KBM-7 (cell line): ENCODE measurements around the gene PRX.
"Not testable (repeated sequence)": the region's sequence is repeated elsewhere in the genome, so short reads cannot be mapped to it uniquely, and the experiment has no call there.

Source experiments
- DNase-seq: peaks from one replicate; pipeline ENCODE4 v3.0.0-alpha.2; 2015
- in situ Hi-C: fragments of 300-500 bp; cut with MboI; formaldehyde crosslinking; loops from 2 replicates; pipeline ENCODE4 v1.14.3; 2020; ENCODE audit warnings: low sequenced_read_pairs, low pct_unique_long_range_greater_than_20kb, mixed read lengths

PRX gene, protein sequence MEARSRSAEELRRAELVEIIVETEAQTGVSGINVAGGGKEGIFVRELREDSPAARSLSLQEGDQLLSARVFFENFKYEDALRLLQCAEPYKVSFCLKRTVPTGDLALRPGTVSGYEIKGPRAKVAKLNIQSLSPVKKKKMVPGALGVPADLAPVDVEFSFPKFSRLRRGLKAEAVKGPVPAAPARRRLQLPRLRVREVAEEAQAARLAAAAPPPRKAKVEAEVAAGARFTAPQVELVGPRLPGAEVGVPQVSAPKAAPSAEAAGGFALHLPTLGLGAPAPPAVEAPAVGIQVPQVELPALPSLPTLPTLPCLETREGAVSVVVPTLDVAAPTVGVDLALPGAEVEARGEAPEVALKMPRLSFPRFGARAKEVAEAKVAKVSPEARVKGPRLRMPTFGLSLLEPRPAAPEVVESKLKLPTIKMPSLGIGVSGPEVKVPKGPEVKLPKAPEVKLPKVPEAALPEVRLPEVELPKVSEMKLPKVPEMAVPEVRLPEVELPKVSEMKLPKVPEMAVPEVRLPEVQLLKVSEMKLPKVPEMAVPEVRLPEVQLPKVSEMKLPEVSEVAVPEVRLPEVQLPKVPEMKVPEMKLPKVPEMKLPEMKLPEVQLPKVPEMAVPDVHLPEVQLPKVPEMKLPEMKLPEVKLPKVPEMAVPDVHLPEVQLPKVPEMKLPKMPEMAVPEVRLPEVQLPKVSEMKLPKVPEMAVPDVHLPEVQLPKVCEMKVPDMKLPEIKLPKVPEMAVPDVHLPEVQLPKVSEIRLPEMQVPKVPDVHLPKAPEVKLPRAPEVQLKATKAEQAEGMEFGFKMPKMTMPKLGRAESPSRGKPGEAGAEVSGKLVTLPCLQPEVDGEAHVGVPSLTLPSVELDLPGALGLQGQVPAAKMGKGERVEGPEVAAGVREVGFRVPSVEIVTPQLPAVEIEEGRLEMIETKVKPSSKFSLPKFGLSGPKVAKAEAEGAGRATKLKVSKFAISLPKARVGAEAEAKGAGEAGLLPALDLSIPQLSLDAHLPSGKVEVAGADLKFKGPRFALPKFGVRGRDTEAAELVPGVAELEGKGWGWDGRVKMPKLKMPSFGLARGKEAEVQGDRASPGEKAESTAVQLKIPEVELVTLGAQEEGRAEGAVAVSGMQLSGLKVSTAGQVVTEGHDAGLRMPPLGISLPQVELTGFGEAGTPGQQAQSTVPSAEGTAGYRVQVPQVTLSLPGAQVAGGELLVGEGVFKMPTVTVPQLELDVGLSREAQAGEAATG (N-terminal part only)

DNA sequence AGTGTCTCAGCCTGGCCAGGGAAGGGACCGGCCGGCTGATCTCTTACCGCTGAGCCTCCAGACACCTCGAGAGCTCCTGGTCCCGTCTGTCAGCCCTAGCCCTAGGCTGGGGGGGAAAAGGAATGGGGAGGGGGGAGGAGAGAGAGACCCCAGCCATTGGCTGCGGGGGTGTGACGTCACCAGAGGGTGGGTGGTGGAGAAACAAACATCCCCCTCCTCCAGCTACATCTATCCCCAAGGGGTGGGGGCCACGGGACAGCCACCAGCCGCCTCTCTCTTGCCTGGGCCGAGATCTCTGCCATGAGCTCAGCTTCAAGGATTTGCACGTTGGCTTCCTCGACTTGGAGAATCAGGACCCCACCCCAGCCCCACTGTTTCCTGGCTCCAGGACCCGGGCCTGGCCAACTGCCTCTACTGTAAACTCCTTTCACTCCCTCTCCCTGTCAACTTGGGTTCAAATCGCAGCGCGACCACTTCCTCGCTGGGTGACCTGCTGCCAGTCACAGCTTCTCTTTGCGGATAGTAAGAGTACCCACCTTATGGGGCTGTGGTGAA is at the start of gene PRX:
Gene PRX, minus strand, starts transcription at position 88 of the 555 bp plus-strand sequence. CDS start 5,446 bp downstream, outside the sequence.
- DNase-seq = no peak

DNA sequence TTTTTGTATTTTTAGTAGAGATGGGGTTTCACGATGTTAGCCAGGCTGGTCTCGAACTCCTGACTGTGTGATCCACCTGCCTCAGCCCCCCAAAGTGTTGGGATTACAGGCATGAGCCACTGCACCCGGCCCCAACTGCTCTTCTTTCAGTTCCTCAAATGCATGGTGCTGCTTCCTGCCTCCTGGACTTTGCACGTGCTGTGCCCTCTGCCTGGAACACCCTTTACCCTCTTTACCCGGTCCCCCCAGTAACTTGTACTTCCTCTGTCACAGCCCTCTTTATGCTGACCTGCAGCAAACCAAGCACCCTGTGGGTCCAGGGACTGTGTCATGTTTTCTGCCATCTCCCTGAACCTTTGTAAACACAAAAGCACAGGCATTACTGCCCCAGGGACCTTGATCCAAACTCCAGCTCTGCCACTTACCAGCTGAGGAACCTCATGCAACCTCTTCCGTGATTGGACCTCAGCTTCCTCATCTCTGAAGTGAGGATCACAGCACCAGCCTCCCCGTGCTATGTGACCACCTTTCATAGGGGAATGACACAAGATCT is 48.6 kb upstream of the PRX start:
- DNase-seq = peak; percentile 52
- in situ Hi-C loops = no loop called here

More for the DNA sequence above, at the start of gene PRX:
- in situ Hi-C loops = no loop called here

DNA sequence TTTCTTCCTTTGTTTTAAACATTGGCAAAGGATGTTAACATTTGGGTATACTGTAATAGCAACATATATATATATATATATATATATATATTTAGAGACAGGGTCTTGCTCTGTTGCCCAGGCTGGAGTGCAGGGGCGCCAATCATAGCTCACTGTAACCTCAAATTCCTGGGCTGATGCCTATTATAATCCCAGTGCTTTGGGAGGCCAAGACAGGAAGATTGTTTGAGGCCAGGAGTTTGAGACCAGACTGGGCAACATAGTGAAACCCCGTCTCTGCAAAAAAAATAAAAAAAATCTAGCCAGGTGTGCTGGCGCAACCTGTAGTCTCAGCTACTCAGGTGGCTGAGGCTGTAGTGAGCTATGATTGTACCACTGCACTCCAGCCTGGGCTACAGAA is 47.0 kb upstream of the PRX start:
- in situ Hi-C loops = no loop called here

DNA sequence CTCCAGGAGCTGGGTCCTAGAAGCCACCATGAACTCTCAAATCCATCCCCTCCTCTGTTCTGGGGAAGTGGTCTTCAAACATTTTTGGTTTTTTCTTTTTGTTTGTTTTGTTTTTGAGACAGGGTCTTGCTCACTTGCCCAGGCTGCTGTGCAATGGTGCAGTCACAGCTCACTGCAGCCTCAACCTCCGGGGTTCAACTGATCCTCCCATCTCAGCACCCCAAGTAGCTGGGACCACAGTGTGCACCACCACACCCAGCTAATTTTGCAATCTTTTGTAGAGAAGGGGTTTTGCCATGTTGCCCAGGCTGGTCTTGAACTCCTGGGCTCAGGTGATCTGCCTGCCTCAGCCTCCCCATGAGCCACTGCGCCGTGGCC is 45.4 kb upstream of the PRX start:
- DNase-seq = no peak
- in situ Hi-C loops = no loop called here

More for the DNA sequence above, 47.0 kb upstream of the PRX start:
- DNase-seq = no peak

DNA sequence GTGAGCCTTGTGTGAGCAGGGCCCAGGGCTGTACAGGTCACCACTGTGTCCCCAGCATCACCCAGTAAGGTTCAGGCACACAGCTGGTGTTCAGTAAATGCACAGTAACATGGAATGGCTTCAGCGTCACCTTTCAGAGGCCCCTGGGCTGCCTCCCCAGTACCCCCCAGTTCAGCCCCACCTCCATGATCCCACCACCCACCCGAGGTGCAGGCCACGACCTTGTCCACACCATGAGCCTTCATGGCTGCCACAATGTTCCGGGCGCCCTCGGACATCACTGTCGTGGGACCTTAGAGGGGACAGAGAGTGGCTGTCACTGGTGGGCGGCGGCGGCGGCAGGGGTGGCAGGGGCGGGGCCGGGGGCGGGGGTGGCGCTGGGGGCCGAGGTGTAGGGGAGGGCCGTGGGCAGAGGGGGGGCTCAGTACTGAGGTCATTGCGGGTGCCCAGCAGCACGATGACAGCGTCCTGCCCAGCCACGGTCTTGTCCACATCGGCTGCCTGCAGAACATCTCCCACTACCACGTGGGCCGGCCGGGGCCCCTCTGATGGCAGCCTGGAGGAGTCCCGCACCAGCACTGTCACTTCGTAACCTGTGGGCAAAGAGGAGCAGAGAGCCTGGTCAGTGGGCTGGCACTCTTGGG is 44.9 kb upstream of the PRX start:
- DNase-seq = no peak
- in situ Hi-C loops = no loop called here

DNA sequence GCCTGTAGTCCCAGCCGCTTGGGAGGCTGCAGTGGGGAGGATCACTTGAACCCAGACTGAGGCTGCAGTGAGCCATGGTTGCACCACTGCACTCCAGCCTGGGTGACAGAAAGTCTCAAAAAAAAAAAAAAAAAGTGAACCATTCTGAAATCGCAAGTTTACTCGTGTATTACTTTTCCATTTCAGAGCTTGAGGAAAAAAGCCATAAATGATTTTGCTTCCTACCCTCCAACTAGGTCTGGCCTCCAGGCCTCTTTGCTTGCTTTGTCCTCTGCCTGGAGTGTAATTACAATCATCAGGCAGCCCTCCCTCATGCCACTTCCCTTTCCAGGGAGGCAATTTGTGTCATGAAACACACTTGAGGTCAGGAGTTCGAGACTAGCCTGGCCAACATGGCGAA is 43.9 kb upstream of the PRX start:
- DNase-seq = no peak
- in situ Hi-C loops = no loop called here

DNA sequence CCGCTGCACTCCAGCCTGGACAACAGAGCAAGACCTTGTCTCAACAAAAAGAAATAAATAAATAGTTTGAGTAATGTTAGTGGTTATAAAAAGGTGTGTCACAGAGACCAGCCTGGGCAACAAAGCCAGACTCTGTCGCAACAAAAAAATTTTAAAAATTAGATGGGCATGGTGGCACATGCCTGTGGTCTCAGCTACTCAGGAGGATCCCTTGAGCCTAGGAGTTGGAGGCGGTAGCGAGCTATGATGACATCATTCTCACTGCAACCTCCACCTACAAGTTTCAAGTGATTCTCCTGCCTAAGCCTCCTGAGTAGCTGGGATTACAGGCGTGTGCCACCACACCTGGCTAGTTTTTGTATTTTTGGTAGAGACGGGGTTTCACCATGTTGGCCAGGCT is 40.8 kb upstream of the PRX start:
- DNase-seq, in situ Hi-C loops: not testable (repeated sequence)

DNA sequence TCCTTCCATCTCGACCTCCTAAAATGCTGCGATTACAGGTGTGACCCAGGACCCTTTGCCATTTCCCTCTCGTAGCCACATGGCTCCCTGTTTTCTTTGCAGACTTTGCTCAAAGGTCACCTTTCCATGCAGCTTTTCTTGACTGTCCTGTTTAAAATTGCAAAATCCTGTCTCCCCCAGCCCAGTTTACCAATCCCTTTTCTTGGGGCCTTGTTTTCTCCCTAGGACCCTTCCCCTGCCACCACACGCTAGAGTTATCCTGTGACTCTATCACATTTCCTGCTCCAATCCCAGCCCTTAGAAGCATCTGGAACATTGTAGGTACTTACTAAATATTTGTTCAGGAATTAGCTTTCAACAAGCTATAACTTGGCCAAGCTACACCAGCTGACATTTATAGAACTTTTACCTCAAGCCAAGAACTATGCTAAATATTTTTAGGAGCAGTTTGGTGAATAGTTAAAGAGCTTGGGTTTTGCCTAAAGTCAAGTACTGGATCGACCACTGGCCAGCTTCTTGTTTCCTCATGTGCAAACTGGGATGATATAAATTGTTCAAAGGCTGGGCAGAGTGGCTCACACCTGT is 40.1 kb upstream of the PRX start:
- DNase-seq = no peak
- in situ Hi-C loops = no loop called here

DNA sequence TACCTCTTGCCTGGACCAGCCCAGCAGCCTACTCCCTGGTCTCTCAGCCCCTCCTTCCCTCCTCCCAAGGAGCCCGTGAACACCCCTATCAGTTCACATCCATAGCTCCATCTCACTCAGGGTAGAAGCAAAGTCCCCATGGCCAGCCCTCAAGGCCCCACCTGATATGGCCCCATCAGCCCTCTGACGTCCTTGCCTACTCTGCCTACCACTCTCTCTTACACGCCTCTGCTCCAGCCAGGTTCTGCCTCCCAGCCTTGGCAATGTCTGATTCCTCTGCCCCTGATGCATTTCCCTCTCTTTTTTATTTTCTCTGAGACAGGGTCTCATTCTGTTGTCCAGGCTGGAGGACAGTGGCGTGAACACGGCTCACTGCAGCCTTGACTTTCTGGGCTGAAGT is 38.8 kb upstream of the PRX start:
- DNase-seq = no peak
- in situ Hi-C loops = no loop called here

DNA sequence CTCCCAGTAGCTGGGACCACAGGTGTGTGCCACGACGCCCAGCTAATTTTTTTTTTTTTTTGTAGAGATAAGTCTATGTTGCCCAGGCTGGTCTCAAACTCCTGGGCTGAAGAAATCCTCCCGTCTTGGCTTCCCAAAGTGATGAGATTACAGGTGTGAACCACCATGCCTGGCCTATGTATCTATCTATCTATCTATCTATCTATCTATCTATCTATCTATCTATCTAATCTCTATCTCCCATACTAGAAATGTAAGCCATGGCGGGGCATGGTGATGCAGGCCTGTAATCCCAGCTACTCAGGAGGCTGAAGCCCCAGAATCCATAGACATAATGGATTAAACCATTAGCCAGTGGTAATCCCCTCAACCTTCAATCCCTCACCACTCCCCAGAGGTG is 37.5 kb upstream of the PRX start:
- in situ Hi-C loops = no loop called here
- DNase-seq = no peak

DNA sequence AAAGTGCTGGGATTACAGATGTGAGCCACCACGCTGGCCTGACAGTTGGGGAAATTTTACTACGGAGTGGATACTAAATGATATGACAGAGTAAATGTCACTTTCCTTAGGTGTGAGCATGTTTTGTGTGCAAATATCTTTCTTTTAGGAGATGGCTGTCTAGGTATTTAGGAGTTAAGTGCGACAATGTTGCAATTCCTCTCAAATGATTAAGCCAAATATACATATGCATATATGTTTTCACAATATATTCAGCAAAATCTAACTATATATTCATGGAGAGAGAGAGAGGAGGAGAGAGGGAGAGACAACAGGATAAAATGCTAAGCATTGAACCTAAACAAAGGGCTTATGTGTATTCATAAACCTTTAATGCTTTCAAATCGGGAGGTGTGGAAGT is 36.3 kb upstream of the PRX start:
- in situ Hi-C loops = no loop called here
- DNase-seq = no peak

DNA sequence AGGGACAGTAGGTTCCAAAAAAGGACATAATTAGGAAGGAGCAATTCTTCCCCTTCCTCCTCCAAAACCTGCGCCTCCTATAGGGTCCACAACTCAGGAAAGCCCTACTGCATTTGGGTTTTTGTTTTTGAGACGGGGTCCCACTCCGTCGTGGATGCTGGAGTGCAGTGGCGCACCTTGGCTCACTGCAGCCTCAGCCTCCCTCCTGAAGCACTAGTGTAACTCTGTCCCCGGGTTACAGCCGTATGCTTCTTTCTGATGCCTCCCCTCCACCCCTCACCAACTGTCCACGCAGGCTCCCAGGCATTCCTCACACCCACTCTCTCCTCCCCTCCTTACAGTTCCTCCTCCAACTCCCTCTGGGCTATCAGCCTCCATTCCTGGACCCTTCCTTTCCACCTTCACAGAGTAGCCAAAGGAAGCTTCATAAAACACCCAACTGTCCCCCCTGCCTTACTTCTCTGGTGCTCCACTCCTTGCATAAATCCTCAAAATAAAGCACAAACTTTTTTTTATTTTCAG is 33.1 kb upstream of the PRX start:
- in situ Hi-C loops = no loop called here
- DNase-seq = no peak

DNA sequence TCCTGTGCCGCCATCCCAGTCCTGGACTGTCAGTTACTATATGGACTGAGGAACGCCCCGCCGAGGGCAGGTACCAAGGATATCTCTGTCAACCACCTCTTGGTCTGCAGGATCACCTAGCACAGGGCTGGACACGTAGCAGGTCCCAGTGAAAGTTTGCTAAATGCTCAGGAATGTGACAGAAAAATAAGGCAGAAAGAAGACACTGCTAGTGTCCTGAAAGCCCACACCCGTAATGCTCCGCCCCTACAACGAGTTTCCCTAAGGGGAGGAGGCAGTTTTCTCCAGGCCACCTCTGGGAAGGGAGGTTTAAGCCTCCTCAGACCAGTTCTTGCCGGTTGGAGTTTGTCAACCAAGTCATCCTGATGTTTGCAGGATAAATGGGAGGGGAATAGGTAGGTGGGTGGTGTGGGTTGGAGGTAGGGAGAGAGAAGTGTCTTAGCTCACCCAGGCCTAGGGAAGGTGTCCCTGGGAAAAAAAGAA is 32.6 kb upstream of the PRX start:
- in situ Hi-C loops = no loop called here
- no peak for DNase-seq

DNA sequence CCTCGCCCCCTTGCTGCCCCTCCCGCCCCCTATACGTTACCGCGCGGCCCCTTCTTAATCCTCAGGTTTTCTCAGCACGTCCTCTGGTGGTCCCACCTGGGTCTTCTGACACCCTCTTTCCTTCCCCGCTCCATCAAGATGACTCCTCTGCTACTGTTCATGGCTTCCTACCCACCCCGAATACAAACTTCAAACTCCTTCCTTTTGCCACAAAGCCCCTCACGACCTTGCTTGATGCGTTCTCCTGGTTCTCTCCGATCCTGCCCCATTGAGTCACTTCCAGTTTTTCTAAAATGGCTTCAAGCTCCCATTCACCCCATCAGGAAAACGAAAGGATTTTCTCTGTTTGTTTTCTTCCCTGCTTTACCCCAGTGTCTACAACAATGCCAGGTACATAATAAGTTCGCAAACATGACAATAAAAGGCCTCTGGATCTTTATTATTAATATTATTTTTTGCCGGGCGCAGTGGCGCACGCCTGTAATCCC is 31.7 kb upstream of the PRX start:
- in situ Hi-C loops = no loop called here
- DNase-seq = no peak

DNA sequence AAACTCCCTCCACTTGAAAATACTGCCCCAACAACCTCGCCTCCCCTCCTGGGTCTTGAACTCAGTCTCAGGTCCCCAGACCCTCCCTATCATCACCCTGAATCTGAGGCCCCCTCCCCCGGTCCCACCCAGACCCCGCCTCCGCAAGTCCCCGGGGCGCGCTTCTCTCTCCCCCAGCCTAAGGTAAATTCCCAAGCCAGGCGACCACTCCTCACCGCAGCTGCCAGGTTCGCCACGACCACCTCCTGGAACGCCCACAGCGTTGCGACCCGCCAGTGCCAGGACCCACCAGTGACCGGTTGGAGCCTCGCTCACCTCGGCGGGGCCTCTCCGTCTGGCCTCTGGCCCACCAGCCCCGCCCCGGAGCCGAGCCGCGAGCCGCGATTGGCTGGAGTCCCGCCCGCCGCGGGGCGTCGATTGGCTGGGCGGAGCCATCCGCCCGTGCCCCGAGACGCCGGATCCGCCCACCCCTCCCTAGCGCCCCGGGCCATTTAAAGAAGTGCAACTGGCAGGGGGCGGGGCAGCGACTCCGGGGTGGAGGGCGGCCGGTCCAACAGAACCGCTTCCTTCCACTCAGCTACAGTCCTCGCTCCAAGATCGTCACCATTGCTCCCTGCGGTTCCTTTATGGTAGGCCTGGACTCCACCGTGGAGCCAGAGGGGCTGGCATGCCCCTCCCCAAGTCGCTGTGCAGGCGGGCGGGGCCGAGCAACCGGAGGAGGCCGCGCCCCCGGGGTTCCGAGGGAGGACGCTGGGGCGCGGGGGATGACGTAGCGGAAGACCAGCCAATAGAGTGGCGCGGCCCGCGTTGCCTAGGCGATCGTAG is 31.0 kb upstream of the PRX start, which contains the start of gene SERTAD3:
Gene SERTAD3, minus strand, starts transcription at position 336 of the 825 bp plus-strand sequence. CDS start 2,255 bp downstream, outside the sequence.
- peak; percentile 96 for DNase-seq
- in situ Hi-C loops = no loop called here

DNA sequence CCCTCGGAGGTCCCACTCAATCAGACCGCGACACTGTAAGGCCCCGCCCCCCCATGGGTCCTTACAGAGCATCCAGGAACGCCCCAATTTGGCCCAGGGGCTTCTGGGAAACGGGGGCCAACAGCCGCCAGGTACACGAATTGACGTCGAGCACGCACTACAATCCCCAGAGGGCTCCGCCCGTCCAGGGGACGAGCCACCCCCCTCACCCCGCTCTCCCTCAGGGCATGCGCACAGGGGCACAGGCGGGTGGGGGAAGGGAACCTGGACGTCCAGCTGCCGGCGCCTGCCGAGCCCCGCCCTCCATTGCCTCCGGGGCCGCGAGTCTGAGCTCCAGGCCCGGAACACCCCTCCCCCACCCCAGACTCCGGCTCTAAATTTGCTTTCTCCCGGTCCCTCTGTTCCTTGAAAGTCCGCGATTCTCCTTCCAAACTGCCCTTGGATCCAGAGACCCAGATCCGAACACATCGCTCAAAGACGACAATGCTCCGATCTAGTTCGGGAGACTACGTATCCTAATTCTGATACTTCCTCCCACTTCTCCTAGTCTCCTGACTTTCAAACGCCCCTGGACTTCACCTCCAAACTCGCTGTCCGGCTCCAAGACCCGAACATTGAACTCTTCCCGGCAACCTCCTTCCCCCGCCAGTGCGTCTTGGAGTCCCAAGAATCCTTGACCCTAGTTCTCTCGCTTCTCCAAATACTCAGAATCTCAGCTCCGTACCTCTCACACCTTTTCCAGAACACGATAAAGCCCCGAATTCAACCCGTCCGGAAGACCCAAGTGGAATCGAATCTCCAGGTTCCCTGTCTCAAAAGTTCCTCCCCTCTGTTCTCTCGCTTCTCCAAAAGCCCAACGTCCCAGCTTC is 30.2 kb upstream of the PRX start:
- in situ Hi-C loops = no loop called here

More for the DNA sequence above, 30.2 kb upstream of the PRX start:
- DNase-seq = peak; percentile 100
